ENCODE measurements around the gene MUC5AC. TPM values are rescaled to one million over a fixed set of nuclear protein-coding genes. Genes with fewer than 3 reads are reported as not detected.
A peak's percentile ranks its signal among the peaks of the same experiment; 100 is the strongest.
"Not testable (repeated sequence)": the region's sequence is repeated elsewhere in the genome, so short reads cannot be mapped to it uniquely, and the experiment has no call there.

MUC5AC gene
- total RNA-seq, 1 donor from 2014 or later: not detected

- TF ChIP-seq POLR2A (IDR thresholded peaks at IDR 0.05): no peak
- no peak for TF ChIP-seq CTCF (IDR thresholded peaks at IDR 0.05)
- TF ChIP-seq POLR2AphosphoS5 (IDR thresholded peaks at IDR 0.05; ENCODE audit: insufficient read depth in 1 of 2, low read depth in 1 of 2): no peak
- Histone ChIP-seq H3K4me3 (no peak overlapping the region), H3K36me3 (no peaks in the 10 kb centered on the region), H3K27ac (no peak overlapping the region), H3K4me1 (peaks cover 10% of the 10 kb centered on the region), H3K27me3 (no peaks in the 10 kb centered on the region), H3K9me3 (no peaks in the 10 kb centered on the region)
- intact Hi-C loops (cut with DNase I): no loop called here
- DNase-seq (ENCODE audit: extremely low spot score in 2 of 2): no peak
Observed at GRCh38 chr11:1153105-1153950, 4.4 kb upstream of the MUC5AC start.

- intact Hi-C loops (cut with DNase I): no loop called here
- no peaks in the 10 kb centered on the region for H3K27me3 ChIP-seq
- peak in 1 of 2 donors; percentile 23 for TF ChIP-seq POLR2AphosphoS5 (IDR thresholded peaks at IDR 0.05; ENCODE audit: insufficient read depth in 1 of 2, low read depth in 1 of 2)
- TF ChIP-seq CTCF (IDR thresholded peaks at IDR 0.05): no peak
- peaks cover 10% of the 10 kb centered on the region for H3K4me1 ChIP-seq
- no peak for DNase-seq (ENCODE audit: extremely low spot score in 2 of 2)
- no peak overlapping the region for H3K4me3 ChIP-seq
- H3K9me3 ChIP-seq: no peaks in the 10 kb centered on the region
- no peaks in the 10 kb centered on the region for H3K36me3 ChIP-seq
- H3K27ac ChIP-seq: no peak overlapping the region
Observed at GRCh38 chr11:1153951-1154493, 3.7 kb upstream of the MUC5AC start.

- H3K4me1 ChIP-seq; H3K27me3 ChIP-seq; DNase-seq (ENCODE audit: extremely low spot score in 2 of 2); H3K9me3 ChIP-seq; H3K27ac ChIP-seq; H3K4me3 ChIP-seq; H3K36me3 ChIP-seq; intact Hi-C loops (cut with DNase I): not testable (repeated sequence)
Observed at GRCh38 chr11:1154656-1155055, 3.1 kb upstream of the MUC5AC start.

GRCh38 chr11:1155274-1155693 is 2.5 kb upstream of the MUC5AC start:
- peaks cover 10% of the 10 kb centered on the region for H3K4me1 ChIP-seq
- DNase-seq (ENCODE audit: extremely low spot score in 2 of 2): no peak
- H3K36me3 ChIP-seq: no peaks in the 10 kb centered on the region
- H3K27me3 ChIP-seq: no peaks in the 10 kb centered on the region
- H3K9me3 ChIP-seq: no peaks in the 10 kb centered on the region
- H3K4me3 ChIP-seq: no peak overlapping the region
- intact Hi-C loops (cut with DNase I): no loop called here
- TF ChIP-seq POLR2AphosphoS5 (IDR thresholded peaks at IDR 0.05; ENCODE audit: insufficient read depth in 1 of 2, low read depth in 1 of 2): no peak
- no peak for TF ChIP-seq CTCF (IDR thresholded peaks at IDR 0.05)
- no peak for TF ChIP-seq POLR2A (IDR thresholded peaks at IDR 0.05)
- H3K27ac ChIP-seq: no peak overlapping the region

GRCh38 chr11:1156506-1157340 is 1.0 kb upstream of the MUC5AC start:
- H3K4me3 ChIP-seq: no peak overlapping the region
- intact Hi-C loops (cut with DNase I): no loop called here

More at GRCh38 chr11:1156506-1157340, 1.0 kb upstream of the MUC5AC start:
- peak in 1 of 2 donors; percentile 89 for DNase-seq (ENCODE audit: extremely low spot score in 2 of 2)
- TF ChIP-seq POLR2AphosphoS5 (IDR thresholded peaks at IDR 0.05; ENCODE audit: insufficient read depth in 1 of 2, low read depth in 1 of 2): no peak
- no peak for TF ChIP-seq CTCF (IDR thresholded peaks at IDR 0.05)
- no peak for TF ChIP-seq POLR2A (IDR thresholded peaks at IDR 0.05)
- H3K27ac ChIP-seq: no peak overlapping the region
- H3K9me3 ChIP-seq: no peaks in the 10 kb centered on the region
- H3K4me1 ChIP-seq: peaks cover 10% of the 10 kb centered on the region
- H3K27me3 ChIP-seq: no peaks in the 10 kb centered on the region
- H3K36me3 ChIP-seq: no peaks in the 10 kb centered on the region
